ENCODE results near the gene PRRC2B. TPM values are rescaled to one million over a fixed set of nuclear protein-coding genes. Genes with fewer than 3 reads are reported as not detected.

PRRC2B gene
- total RNA-seq, 1 experiment from 2014 or later, result 170 TPM

DNA sequence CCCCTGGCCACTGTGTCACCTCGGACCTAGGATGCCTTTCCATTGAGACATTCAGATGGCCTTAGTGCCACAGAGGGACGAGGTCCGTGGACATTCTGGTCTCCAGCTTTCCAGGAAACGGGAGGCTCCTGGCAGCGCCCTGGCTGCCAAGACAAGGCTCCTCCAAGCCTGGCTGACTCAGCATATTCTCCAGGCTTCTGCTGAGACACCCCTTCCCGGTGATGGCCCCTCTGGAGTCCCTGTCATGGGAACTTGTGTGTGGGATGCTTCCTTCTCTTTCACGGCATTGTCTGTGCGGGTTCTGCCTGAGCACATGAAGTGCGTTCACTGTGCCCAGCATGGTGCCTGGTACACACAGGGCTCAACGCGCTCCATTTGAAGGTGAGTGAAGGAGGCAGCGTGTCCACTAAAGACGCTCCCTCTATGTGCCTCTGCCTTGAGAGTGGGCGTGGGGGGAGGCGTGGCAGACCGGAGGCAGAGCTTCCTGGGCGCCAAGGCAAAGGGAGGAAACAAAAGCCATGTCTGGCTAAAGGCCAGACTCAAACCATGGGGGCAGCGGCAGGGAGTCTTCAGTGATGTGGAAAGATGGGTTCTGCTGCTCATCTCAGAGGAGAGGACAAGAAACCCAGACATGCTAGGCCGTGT is 46.4 kb upstream of the PRRC2B start:
- H3K4me3 ChIP-seq (replicated peaks in 1 of 2; ENCODE audit: low read depth in 1 of 2, low read length in 2 of 2), result no peak overlapping the region
- no peak for ATAC-seq
- POLR2A ChIA-PET, result no interaction called here
- H4K20me1 ChIP-seq (ENCODE audit: insufficient read depth), result no peaks in the 10 kb centered on the region
- no peaks in the 10 kb centered on the region for H3K9me2 ChIP-seq (ENCODE audit: insufficient read depth)
- no peaks in the 10 kb centered on the region for H3K27me3 ChIP-seq (ENCODE audit: insufficient read depth, low read length)
- no peak overlapping the region for H3K4me2 ChIP-seq (ENCODE audit: low read length)
- RAD21 ChIA-PET (ENCODE audit: low non-redundant PET in 1 of 2, low total read pairs in 2 of 2, uncharacterized antibody in 2 of 2, unreplicated experiment in 2 of 2), result no interaction called here
- no peak overlapping the region for H3K9ac ChIP-seq (ENCODE audit: low read length)
- CTCF ChIA-PET, result no interaction called here
- H3K9me3 ChIP-seq (ENCODE audit: control insufficient read depth in 1 of 2, insufficient read depth in 1 of 2, low read depth in 1 of 2, low read length in 2 of 2), result no peaks in the 10 kb centered on the region
- H3K36me3 ChIP-seq (ENCODE audit: control insufficient read depth in 1 of 2, insufficient read depth in 2 of 2, low read length in 2 of 2), result no peaks in the 10 kb centered on the region
- TF ChIP-seq, protein P1, sequence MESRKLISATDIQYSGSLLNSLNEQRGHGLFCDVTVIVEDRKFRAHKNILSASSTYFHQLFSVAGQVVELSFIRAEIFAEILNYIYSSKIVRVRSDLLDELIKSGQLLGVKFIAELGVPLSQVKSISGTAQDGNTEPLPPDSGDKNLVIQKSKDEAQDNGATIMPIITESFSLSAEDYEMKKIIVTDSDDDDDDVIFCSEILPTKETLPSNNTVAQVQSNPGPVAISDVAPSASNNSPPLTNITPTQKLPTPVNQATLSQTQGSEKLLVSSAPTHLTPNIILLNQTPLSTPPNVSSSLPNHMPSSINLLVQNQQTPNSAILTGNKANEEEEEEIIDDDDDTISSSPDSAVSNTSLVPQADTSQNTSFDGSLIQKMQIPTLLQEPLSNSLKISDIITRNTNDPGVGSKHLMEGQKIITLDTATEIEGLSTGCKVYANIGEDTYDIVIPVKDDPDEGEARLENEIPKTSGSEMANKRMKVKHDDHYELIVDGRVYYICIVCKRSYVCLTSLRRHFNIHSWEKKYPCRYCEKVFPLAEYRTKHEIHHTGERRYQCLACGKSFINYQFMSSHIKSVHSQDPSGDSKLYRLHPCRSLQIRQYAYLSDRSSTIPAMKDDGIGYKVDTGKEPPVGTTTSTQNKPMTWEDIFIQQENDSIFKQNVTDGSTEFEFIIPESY (IDR thresholded peaks at IDR 0.05; ENCODE audit: extremely low read depth, insufficient replicate concordance, low read length), result no peak
- TF ChIP-seq ZNF274 (IDR thresholded peaks at IDR 0.05; ENCODE audit: low read depth, low read length) (no peak), JUND (IDR thresholded peaks at IDR 0.05) (no peak), SP1 (IDR thresholded peaks at IDR 0.05; ENCODE audit: low read depth) (no peak), CEBPB (IDR thresholded peaks at IDR 0.05; ENCODE audit: low read depth) (no peak), REST (IDR thresholded peaks at IDR 0.05; ENCODE audit: low read depth) (no peak)
- TF ChIP-seq, protein P2, sequence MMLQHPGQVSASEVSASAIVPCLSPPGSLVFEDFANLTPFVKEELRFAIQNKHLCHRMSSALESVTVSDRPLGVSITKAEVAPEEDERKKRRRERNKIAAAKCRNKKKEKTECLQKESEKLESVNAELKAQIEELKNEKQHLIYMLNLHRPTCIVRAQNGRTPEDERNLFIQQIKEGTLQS (IDR thresholded peaks at IDR 0.05), result no peak
- H3K4me1 ChIP-seq (ENCODE audit: control insufficient read depth in 1 of 2, insufficient read depth in 2 of 2, low read length in 2 of 2), result peaks cover 0 to 9% of the 10 kb centered on the region in 2 experiments; a peak in 1 of 4 replicates
- no peak for DNase-seq (ENCODE audit: low read depth, low spot score)
- no peaks in the 10 kb centered on the region for H3K79me2 ChIP-seq (ENCODE audit: insufficient read depth, low read length)
- no peak overlapping the region for H3K27ac ChIP-seq (ENCODE audit: low read depth, low read length)
- intact Hi-C loops (cut with micrococcal nuclease), result no loop called here
- no TSS peak for BruUV-seq (replicated peaks)
- H2AFZ ChIP-seq (ENCODE audit: low read depth, low read length, poor library complexity, severe bottlenecking), result no peak overlapping the region

Data from HCT116 (cell line).